ENCODE results near the gene HAUS8.

HAUS8 gene

DNA sequence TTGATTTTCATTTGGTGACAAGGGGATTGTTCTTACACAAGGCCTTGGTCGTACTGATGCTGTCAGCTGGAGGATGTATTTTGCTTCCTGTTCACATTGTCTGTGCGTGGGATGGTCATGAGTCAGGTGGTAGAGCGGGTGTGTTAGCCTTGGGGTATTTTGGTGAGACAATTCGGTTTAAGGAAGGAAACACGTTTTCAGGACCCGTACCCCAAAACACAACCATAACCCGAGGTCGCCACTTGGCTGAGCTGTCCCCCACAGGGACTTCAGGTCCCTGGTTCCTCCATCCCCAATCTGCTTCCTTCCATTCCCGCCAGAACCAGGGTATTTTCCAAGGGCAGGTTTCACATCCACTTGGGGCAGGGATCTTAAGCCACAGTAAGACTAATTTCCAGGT is 15.3 kb upstream of the HAUS8 start:
- no peak for DNase-seq (ENCODE audit: extremely low read depth, low read depth)

DNA sequence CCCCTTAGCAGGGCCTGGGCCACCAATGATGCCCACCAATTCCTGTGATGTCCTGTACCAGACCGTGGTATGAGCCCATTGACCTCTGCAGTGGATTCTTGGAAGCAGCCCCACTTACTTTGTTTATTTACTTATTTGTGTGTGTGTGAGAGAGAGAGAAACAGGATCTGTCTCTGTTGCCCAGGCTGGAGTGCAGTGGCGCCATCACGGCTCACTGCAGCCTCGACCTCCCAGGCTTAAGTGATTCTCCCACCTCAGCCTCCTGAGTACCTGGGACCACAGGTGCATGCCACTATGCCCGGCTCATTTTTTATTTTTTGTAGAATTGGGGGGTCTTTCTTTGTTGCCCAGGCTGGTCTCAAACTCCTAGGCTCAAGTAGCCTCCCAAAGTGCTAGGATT is 13.3 kb upstream of the HAUS8 start:
- DNase-seq (ENCODE audit: extremely low read depth, low read depth): no peak

More for the DNA sequence above, 15.3 kb upstream of the HAUS8 start:
- TF ChIP-seq, protein P1, sequence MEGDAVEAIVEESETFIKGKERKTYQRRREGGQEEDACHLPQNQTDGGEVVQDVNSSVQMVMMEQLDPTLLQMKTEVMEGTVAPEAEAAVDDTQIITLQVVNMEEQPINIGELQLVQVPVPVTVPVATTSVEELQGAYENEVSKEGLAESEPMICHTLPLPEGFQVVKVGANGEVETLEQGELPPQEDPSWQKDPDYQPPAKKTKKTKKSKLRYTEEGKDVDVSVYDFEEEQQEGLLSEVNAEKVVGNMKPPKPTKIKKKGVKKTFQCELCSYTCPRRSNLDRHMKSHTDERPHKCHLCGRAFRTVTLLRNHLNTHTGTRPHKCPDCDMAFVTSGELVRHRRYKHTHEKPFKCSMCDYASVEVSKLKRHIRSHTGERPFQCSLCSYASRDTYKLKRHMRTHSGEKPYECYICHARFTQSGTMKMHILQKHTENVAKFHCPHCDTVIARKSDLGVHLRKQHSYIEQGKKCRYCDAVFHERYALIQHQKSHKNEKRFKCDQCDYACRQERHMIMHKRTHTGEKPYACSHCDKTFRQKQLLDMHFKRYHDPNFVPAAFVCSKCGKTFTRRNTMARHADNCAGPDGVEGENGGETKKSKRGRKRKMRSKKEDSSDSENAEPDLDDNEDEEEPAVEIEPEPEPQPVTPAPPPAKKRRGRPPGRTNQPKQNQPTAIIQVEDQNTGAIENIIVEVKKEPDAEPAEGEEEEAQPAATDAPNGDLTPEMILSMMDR (IDR thresholded peaks at IDR 0.05; ENCODE audit: low read depth, low read length): no peak

DNA sequence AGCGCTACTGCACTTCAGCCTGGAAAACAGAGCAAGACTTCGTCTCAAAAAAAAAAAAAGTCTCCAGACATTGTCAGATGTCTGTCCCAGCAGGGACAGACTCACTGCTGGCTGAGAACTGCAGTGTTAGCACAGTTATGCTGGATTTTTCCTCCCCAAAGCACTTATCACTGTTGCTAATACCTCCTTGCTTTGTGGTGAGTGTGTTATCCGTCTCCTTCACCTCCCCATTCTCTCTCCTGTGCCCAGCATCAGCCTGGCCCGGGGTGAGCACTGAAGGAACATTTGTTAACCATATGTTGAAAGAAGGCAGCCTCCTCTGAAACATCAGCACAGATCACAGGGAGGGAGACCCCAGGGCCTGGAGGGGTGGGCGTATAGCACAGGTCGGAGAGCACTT is 11.6 kb upstream of the HAUS8 start:
- TF ChIP-seq, protein P1 (IDR thresholded peaks at IDR 0.05; ENCODE audit: low read depth, low read length): no peak

More for the DNA sequence above, 13.3 kb upstream of the HAUS8 start:
- TF ChIP-seq, protein P1 (IDR thresholded peaks at IDR 0.05; ENCODE audit: low read depth, low read length): no peak

DNA sequence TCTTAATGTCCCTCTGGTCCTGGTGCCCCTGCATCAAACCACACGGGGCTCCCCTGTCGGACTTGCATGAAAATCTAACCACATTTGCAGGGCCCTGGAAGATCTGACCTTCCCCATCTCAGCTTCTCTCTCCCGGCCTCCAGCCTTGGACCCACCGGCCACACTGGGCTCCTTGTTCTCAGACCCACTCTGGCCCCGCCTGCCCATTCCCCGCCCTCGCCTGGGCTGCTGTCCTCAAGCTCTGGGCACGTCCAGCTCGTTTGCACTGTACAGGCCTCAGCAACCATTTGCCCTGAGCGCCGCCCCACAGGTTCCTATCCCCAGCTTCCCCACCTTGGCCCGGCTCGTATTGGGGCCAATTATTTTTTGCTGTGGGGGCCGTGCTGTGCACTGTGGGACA is 10.9 kb upstream of the HAUS8 start:
- TF ChIP-seq, protein P1 (IDR thresholded peaks at IDR 0.05; ENCODE audit: low read depth, low read length): no peak
- DNase-seq (ENCODE audit: extremely low read depth, low read depth): no peak

More for the DNA sequence above, 11.6 kb upstream of the HAUS8 start:
- no peak for DNase-seq (ENCODE audit: extremely low read depth, low read depth)

DNA sequence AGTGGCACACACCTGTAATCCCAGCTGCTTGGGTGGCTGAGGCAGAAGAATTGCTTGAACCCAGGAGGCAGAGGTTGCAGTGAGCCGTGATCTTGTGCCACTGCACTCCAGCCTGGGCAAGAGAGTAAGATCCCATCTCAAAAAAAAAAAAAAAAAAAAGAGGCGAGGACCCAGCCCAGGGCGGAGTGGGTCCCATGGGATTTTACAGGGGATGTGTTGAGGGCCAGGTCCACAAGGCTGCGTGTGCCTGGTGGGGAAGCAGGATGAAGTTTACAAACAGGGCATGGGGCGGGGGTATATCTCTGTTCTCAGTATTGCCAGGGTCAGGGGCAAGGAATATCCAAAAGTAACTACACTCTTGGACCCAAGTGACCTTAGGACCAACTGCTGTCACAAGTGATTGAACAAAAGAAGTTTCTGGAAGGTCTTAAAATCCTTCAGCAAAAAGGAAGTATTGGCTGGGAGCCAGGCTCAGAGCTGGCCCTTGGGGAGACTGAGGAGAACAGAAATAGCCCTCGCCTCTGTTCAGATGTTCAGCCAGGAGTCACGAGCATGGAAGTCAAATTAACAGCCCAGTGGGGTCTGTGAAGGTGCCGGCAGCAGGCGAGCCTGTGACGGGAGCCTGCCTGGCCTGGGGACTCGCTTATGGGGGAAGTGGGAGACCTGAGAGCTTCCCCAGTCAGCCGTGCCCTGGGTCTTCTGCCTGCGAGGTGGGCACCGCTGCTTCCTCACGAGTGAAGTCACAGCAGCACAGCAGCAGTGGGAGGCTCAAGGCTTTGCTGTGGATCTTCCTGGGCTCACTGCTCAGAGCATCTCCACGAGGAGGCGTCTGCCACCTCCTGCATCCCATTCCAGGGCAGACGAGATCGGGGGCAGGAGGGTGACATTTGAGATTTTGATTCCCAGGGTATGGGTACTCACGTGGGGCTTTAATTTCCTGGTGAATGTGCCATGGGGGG is 6.7 kb upstream of the HAUS8 start:
- TF ChIP-seq, protein P1 (IDR thresholded peaks at IDR 0.05; ENCODE audit: low read depth, low read length): no peak
- no peak for DNase-seq (ENCODE audit: extremely low read depth, low read depth)

DNA sequence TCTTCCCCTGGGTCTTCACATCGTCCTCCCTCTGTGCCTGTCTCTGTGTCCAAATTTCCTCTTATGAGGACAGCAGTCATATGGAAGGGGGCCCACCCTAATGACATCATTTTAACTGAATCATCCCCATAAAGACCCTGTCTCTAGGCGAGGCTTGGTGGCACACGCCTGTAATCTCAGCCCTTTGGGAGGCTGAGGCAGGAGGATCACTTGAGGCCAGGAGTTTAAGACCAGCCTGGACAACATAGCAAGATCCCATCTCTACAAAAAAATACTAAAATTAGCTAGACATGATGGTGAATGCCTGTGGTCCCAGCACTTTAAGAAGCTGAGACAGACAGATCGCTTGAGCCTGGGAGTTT is 5.2 kb upstream of the HAUS8 start:
- DNase-seq (ENCODE audit: extremely low read depth, low read depth): no peak
- TF ChIP-seq, protein P1 (IDR thresholded peaks at IDR 0.05; ENCODE audit: low read depth, low read length): no peak

DNA sequence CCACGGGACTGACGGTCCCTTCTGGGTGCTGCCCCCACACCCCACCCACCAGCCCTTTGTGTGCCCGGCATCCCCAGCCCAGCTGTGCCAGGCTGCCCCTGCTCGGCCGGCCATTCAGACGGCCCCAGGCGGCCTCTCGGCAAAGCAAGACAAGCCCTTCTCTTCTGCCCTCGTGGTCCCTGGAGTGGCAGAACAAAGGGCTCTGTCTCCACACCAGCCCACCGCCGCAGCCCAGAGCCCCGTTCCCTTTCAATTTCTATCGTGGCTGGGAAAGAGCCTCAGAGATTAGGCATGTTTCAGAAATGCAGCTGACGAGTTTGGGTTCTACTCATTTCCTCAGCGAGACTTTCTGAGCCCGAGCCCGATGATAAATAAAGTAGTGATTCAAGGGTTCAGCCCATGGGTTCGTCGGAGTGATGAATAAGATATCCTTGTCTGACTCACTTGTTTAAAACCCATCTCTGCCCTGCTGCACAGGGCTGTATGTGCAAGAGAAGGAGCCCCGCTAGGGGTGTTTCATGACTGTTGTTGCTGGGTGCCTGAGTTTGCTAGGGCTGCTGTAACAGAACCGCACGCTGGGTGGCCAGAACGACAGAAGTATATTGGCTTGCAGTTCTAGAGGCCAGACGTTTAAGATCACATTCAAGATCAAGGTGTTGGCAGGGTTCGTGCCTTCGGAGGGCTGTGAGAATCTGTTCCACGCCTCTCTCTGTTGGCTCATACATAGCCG is 4.6 kb upstream of the HAUS8 start:
- DNase-seq (ENCODE audit: extremely low read depth, low read depth): peak; percentile 94
- TF ChIP-seq, protein P1 (IDR thresholded peaks at IDR 0.05; ENCODE audit: low read depth, low read length): peak; percentile 74

Data from AG09319 (cell line).